Rectal smooth muscle tissue (tissue), 1 donor: ENCODE measurements around the gene CAPN8.

Experiments
- H3K27ac ChIP-seq: one replicate; pipeline ENCODE4 v1.7.0; 2013; ENCODE audit warnings: low read depth, low read length, inconsistent platforms
- H3K27me3 ChIP-seq: one replicate; pipeline ENCODE4 v1.7.0; 2013; ENCODE audit warnings: low read length; ENCODE audit not compliant: control insufficient read depth, insufficient read depth
- H3K36me3 ChIP-seq: one replicate; pipeline ENCODE4 v1.7.0; 2013; ENCODE audit warnings: low read length; ENCODE audit not compliant: control insufficient read depth, insufficient read depth
- H3K4me1 ChIP-seq: one replicate; pipeline ENCODE4 v1.7.0; 2013; ENCODE audit warnings: low read length; ENCODE audit not compliant: control insufficient read depth, insufficient read depth
- H3K4me3 ChIP-seq: one replicate; pipeline ENCODE4 v1.7.0; 2013; ENCODE audit warnings: low read length
- H3K9ac ChIP-seq: one replicate; pipeline ENCODE4 v1.7.0; 2013; ENCODE audit warnings: low read length

The CAPN8 gene

GRCh38 chr1:223503348-223503747 lies 162.2 kb downstream of the CAPN8 start:
- Histone ChIP-seq H3K27ac (no peak overlapping the region), H3K4me1 (no peaks in the 10 kb centered on the region), H3K36me3 (no peaks in the 10 kb centered on the region), H3K9ac (no peak overlapping the region), H3K4me3 (no peak overlapping the region), H3K27me3 (no peaks in the 10 kb centered on the region)

- Histone ChIP-seq H3K4me3 (no peak overlapping the region), H3K4me1 (no peaks in the 10 kb centered on the region), H3K36me3 (no peaks in the 10 kb centered on the region), H3K27ac (no peak overlapping the region), H3K9ac (no peak overlapping the region), H3K27me3 (no peaks in the 10 kb centered on the region)
These were observed 164.7 kb downstream of the CAPN8 start for GRCh38 chr1:223500560-223501425.

GRCh38 chr1:223496883-223497282 lies 168.6 kb downstream of the CAPN8 start:
- Histone ChIP-seq H3K27me3 (no peaks in the 10 kb centered on the region), H3K4me1 (no peaks in the 10 kb centered on the region), H3K27ac (no peak overlapping the region), H3K4me3 (no peak overlapping the region), H3K9ac (no peak overlapping the region), H3K36me3 (no peaks in the 10 kb centered on the region)

- Histone ChIP-seq H3K36me3 (no peaks in the 10 kb centered on the region), H3K27me3 (no peaks in the 10 kb centered on the region), H3K27ac (no peak overlapping the region), H3K9ac (no peak overlapping the region), H3K4me1 (no peaks in the 10 kb centered on the region), H3K4me3 (no peak overlapping the region)
These were observed 170.4 kb downstream of the CAPN8 start for GRCh38 chr1:223494926-223495645.

GRCh38 chr1:223492044-223492443 lies 173.5 kb downstream of the CAPN8 start:
- Histone ChIP-seq H3K4me3 (no peak overlapping the region), H3K27ac (no peak overlapping the region), H3K36me3 (no peaks in the 10 kb centered on the region), H3K9ac (no peak overlapping the region), H3K27me3 (no peaks in the 10 kb centered on the region), H3K4me1 (no peaks in the 10 kb centered on the region)
